Lower leg skin (tissue), 3 donors: ENCODE data around the gene DDI2.

Experiments
- CTCF ChIP-seq, 3 donors: fragments of 450-650 bp; IDR thresholded peaks; one replicate each; pipeline ENCODE4 v1.5.1; 2016; ENCODE audit warnings: antibody characterized with exemption in 3 of 3, mild to moderate bottlenecking in 3 of 3, moderate library complexity in 2 of 3
- POLR2A ChIP-seq, 2 donors: fragments of 450-650 bp; IDR thresholded peaks; one replicate each; pipeline ENCODE4 v1.6.1; 2016 to 2017; ENCODE audit warnings: antibody characterized with exemption in 2 of 2, mild to moderate bottlenecking in 1 of 2, moderate library complexity in 1 of 2

- TF ChIP-seq CTCF (IDR thresholded peaks at IDR 0.05) (no peak), POLR2A (IDR thresholded peaks at IDR 0.05) (no peak)
Observed at GRCh38 chr1:15706751-15707150, 89.5 kb downstream of the DDI2 start.
